ENCODE measurements around the gene KCNIP4.

Gene KCNIP4

DNA sequence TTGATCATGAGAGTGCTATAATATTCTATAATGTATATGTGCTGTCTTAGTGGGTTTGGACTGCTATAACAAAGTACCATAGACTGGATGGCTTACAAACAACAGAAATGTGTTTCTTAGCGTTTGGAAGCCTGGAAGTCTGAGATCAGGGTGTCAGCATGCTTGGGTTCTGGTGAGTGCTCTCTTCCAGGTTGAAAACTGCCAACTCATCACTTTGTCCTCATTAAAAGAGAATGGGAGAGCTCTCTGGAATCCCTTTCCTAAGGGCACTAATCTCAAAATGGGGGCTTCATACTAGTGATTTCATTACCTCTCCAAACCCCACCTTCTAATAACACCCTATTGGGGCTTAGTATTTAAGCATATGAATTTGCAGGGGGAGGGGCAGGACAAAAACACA lies 33.5 kb upstream of the KCNIP4 start:
- CTCF ChIA-PET: no interaction called here
- POLR2A ChIA-PET (ENCODE audit: low non-redundant PET): no interaction called here
- DNase-seq (ENCODE audit: low spot score): no peak
- TF ChIP-seq, protein P1, sequence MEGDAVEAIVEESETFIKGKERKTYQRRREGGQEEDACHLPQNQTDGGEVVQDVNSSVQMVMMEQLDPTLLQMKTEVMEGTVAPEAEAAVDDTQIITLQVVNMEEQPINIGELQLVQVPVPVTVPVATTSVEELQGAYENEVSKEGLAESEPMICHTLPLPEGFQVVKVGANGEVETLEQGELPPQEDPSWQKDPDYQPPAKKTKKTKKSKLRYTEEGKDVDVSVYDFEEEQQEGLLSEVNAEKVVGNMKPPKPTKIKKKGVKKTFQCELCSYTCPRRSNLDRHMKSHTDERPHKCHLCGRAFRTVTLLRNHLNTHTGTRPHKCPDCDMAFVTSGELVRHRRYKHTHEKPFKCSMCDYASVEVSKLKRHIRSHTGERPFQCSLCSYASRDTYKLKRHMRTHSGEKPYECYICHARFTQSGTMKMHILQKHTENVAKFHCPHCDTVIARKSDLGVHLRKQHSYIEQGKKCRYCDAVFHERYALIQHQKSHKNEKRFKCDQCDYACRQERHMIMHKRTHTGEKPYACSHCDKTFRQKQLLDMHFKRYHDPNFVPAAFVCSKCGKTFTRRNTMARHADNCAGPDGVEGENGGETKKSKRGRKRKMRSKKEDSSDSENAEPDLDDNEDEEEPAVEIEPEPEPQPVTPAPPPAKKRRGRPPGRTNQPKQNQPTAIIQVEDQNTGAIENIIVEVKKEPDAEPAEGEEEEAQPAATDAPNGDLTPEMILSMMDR (conservative IDR thresholded peaks at IDR 0.05; ENCODE audit: low read depth): no peak
- H3K27ac ChIP-seq: no peak overlapping the region

DNA sequence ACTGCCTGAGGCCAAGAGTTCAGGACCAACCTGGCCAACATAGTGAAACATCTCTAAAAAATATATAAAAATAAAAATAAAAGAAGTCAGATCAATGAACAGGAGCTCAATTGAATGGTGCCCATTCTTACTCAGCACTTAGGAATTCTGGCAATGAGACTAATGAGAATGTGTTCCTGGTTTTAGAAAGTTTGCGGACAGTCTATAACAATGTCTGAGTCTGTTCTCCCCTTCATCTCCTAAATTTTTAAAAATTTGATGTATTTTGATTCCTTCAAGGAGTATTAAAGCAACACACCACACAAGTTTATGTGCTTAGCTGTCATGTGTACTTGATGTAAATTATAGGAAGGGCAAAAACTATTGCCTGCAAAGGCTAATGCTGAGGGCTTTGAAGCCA lies 30.6 kb upstream of the KCNIP4 start:
- ChIA-PET CTCF (no interaction called here), POLR2A (ENCODE audit: low non-redundant PET) (no interaction called here)
- TF ChIP-seq, protein P1 (conservative IDR thresholded peaks at IDR 0.05; ENCODE audit: low read depth): no peak
- DNase-seq (ENCODE audit: low spot score): no peak
- H3K27ac ChIP-seq: no peak overlapping the region

DNA sequence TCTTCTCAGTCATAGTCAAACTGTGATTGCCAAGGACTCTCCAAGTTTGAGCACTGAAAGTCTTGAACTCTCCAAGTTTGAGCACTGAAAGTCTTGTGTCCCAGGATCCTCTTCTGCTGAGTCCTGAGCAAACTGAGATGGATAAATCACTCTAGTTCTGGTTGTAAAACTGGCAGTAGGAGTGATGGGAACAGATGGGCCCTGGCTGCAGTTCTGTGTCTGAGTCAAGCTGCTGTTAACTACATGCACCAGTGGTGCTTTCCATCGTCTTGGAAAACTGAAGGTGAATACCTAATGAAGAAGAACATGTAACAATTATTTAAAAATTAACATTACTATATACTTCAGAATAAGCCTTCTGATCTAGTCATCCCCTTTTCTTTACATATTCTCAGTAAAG lies 27.6 kb upstream of the KCNIP4 start:
- DNase-seq (ENCODE audit: low spot score): no peak
- no peak overlapping the region for H3K27ac ChIP-seq
- ChIA-PET CTCF (no interaction called here), POLR2A (ENCODE audit: low non-redundant PET) (no interaction called here)
- TF ChIP-seq, protein P1 (conservative IDR thresholded peaks at IDR 0.05; ENCODE audit: low read depth): no peak

DNA sequence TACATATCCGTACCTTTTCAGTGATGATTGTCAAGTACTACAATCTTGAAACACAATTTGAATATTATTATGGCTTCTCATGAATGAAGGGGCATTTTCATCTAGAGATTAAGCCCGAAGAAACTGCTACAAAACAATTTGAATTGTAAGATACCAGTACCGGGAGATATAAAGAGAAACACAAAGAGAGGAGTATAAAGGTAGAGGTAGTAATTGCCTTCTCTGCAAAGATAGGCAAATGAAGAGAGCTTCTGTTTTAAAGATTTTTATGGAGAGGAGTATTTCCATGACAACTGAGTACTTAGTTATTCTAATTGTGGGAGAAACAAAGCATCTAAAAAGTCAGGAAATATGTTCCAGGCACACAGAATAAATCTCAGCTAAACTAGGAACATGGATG lies 25.3 kb upstream of the KCNIP4 start:
- H3K27ac ChIP-seq: no peak overlapping the region
- TF ChIP-seq, protein P1 (conservative IDR thresholded peaks at IDR 0.05; ENCODE audit: low read depth): no peak
- DNase-seq (ENCODE audit: low spot score): no peak
- CTCF ChIA-PET: no interaction called here
- POLR2A ChIA-PET (ENCODE audit: low non-redundant PET): no interaction called here

DNA sequence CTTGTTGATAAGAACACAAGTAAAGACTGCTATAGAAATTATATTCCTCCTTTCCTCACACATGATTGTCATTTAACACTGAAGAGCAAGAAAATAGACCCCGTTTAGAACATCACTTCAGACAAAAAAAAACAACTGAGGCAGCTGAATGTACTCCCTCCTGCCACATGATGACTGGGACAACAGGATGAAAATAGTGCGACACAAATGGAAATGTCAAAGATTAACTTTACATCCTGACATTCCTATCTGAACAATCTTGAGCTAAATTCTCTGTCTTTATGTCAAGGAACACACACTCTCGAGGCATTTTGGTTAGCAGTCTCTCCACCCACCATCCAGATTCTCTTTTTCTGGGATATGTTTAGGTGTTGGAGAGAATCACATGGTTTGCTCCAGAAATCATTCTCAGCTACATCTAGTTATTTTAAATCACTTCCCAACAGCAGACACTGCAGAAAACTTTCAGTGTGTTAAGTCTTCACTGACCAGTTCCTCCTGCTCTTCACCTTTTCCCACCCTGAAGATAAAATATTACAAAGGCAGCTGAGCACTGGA lies 16.3 kb upstream of the KCNIP4 start:
- CTCF ChIA-PET: no interaction called here
- H3K27ac ChIP-seq: no peak overlapping the region
- no peak for DNase-seq (ENCODE audit: low spot score)
- TF ChIP-seq, protein P1 (conservative IDR thresholded peaks at IDR 0.05; ENCODE audit: low read depth): no peak
- POLR2A ChIA-PET (ENCODE audit: low non-redundant PET): no interaction called here

DNA sequence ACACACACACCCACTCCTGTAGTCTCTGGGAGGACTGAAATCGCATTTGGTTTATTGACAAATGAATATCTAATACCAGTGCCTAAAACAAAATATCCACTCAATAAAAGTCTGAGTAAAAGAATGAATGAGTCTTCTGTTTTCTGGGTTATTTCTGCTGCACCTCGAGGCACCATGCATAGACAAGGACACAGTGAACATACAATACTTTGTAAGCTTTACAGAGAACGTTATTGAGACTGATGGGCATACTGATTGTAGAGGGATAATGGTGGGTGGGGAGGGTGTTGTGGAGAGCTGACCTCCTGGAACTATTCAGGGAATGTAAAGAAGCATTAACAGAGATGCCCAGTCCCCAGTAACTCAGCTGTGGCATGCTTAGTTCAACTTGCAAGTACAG lies 14.1 kb upstream of the KCNIP4 start:
- CTCF ChIA-PET: no interaction called here
- POLR2A ChIA-PET (ENCODE audit: low non-redundant PET): no interaction called here
- no peak overlapping the region for H3K27ac ChIP-seq
- TF ChIP-seq, protein P1 (conservative IDR thresholded peaks at IDR 0.05; ENCODE audit: low read depth): no peak
- DNase-seq (ENCODE audit: low spot score): no peak

DNA sequence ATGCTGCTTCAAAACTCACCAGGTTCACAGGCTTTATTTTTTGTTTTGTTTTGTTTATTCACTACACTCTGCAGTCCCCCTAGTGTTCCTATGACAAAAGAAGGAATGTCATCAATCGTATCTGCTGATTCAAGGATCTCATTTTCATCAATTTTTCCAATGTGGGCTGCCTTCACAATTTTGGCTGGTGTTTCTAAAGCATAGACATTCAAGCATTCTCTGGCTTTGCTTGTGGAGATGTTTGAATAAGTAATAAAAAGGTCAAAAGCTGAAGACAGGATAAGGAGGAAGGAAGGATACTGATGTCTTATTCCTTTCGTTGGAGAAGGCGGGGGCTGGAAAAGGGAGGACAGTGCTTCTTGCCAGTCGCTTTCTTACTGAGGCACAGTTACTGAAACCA lies 12.2 kb upstream of the KCNIP4 start:
- DNase-seq (ENCODE audit: low spot score): no peak
- POLR2A ChIA-PET (ENCODE audit: low non-redundant PET): no interaction called here
- TF ChIP-seq, protein P1 (conservative IDR thresholded peaks at IDR 0.05; ENCODE audit: low read depth): no peak
- CTCF ChIA-PET: no interaction called here
- H3K27ac ChIP-seq: no peak overlapping the region
